ENCODE data around the gene ATP4B.

ATP4B gene

GRCh38 chr13:113605461-113605860 is 52.5 kb downstream of the ATP4B start:
- no peak for DNase-seq

- no peak for DNase-seq
Observed at GRCh38 chr13:113604186-113604585, 53.8 kb downstream of the ATP4B start.

GRCh38 chr13:113603116-113603710 is 54.8 kb downstream of the ATP4B start:
- no peak for DNase-seq

GRCh38 chr13:113602291-113602988 is 55.6 kb downstream of the ATP4B start:
- no peak for DNase-seq

GRCh38 chr13:113601166-113602070 is 56.6 kb downstream of the ATP4B start:
- DNase-seq: no peak

GRCh38 chr13:113599391-113599790 is 58.6 kb downstream of the ATP4B start:
- DNase-seq: no peak
